ENCODE data around the gene TMEM271.
"Not testable (repeated sequence)": the region's sequence is repeated elsewhere in the genome, so short reads cannot be mapped to it uniquely, and the experiment has no call there.

Gene TMEM271

GRCh38 chr4:609400-610050, 33.4 kb upstream of the TMEM271 start:
- no peak for DNase-seq

GRCh38 chr4:608236-608635, 32.1 kb upstream of the TMEM271 start:
- DNase-seq, result no peak

GRCh38 chr4:605702-606425, 29.8 kb upstream of the TMEM271 start:
- DNase-seq, result no peak

- DNase-seq, result no peak
Observed at GRCh38 chr4:604131-604530, 28.0 kb upstream of the TMEM271 start.

- no peak for DNase-seq
Observed at GRCh38 chr4:602559-602942, 26.5 kb upstream of the TMEM271 start.

- no peak for DNase-seq
Observed at GRCh38 chr4:601612-602558, 25.8 kb upstream of the TMEM271 start.

- no peak for DNase-seq
Observed at GRCh38 chr4:600850-601515, 24.9 kb upstream of the TMEM271 start.

GRCh38 chr4:600166-600565, 24.1 kb upstream of the TMEM271 start:
- DNase-seq, result no peak

GRCh38 chr4:598925-599324, 22.8 kb upstream of the TMEM271 start:
- DNase-seq, result no peak

- DNase-seq, result no peak
Observed at GRCh38 chr4:592825-593520, 16.9 kb upstream of the TMEM271 start.

- DNase-seq, result not testable (repeated sequence)
Observed at GRCh38 chr4:592178-592577, 16.1 kb upstream of the TMEM271 start.

GRCh38 chr4:590313-590841, 14.3 kb upstream of the TMEM271 start:
- DNase-seq, result no peak

- no peak for DNase-seq
Observed at GRCh38 chr4:589219-589963, 13.3 kb upstream of the TMEM271 start.

GRCh38 chr4:588351-588849, 12.3 kb upstream of the TMEM271 start:
- no peak for DNase-seq

GRCh38 chr4:587671-588350, 11.7 kb upstream of the TMEM271 start:
- no peak for DNase-seq

GRCh38 chr4:583820-584219, 7.7 kb upstream of the TMEM271 start:
- DNase-seq, result no peak

GRCh38 chr4:581753-582361, 5.8 kb upstream of the TMEM271 start:
- no peak for DNase-seq

- no peak for DNase-seq
Observed at GRCh38 chr4:581181-581580, 5.1 kb upstream of the TMEM271 start.

- no peak for DNase-seq
Observed at GRCh38 chr4:579543-580175, 3.6 kb upstream of the TMEM271 start.
